ENCODE results near the gene FRMD1. TPM values are rescaled to one million over a fixed set of nuclear protein-coding genes. Genes with fewer than 3 reads are reported as not detected.

FRMD1 gene
- total RNA-seq, 4 donors from 2014 or later = 0.79 to 4.8 (median 1.7) TPM

DNA sequence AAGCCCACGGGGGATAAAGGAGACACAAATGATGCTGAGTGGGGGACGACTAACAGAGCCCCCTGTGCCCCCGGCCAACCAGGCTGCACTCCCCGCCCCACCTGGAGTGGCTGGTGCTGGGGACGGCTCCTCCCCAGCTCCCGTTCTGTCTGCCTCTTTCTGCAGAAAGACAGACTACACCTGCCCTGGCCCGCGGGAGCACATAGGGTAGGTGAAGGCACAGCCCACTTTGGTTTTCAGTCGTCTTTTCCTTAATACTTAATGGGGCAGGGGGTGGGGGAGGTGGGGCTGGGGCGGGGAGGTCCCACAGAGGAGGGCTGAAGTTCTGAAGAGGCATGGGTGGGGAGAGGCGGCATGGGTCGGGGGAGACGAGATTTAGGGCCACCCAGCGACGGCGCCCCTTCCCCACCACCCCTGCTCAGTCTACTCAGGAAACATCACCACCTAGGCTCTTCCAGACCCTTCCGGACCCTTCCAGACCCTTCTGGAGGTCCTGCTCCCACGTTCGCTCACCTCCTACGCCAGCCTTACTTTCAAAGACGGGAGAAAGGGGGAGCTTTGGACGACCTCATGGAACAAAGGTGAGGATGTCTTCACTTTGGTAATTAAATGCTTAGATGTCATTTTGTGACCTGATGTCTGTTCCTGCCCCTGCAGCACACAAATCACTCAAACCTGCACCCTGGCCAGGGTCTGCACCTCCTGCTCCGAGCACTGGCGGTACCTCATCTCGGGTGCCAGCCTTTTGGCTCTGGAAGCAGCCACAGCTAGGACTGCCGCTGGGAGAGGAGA is 21.2 kb upstream of the FRMD1 start:
- ATAC-seq (ENCODE audit: low FRiP score) (no peak), DNase-seq (ENCODE audit: low spot score) (no peak)
- TF ChIP-seq CTCF (IDR thresholded peaks at IDR 0.05) = no peak

DNA sequence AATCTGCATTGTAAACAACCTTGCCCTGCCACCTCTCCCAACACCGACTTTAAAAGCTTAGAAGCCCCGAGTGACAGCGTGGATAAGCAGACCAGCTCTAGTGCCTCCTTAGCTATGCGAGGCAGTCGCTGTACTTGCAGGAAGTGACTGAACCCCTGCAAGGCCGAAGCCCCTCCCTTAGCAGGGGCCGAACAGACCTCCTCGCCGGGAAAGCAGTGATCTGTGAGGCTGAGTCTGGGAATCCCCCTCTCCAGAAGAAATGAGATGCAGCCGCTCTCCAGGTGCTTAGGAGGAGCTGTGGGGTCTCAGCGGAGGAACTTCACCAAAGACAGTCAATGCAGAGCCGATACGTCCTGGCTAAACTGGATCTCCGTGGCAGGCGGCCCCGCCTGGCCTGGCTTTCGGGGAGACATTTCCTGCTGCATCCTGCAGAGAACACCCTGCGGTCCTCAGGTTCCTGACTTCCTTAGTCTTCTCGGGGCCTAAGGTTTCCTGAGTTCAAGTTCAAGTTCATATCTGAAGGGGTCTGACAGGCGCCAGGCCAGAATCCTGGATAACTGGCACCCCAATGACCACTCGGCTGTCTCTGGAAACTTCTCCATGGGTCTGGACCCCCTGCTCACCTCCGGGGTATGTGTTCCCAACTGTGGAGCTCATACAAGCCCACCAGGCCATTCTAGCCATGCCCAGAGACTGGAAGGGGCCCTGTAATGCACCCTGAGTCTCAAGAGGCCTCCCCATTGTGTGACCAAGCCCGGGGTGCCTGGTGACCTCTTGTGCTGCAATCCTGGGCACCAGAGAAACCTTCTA is 20.4 kb upstream of the FRMD1 start:
- TF ChIP-seq CTCF (IDR thresholded peaks at IDR 0.05) = no peak
- ATAC-seq (ENCODE audit: low FRiP score) = no peak
- DNase-seq (ENCODE audit: low spot score) = no peak

DNA sequence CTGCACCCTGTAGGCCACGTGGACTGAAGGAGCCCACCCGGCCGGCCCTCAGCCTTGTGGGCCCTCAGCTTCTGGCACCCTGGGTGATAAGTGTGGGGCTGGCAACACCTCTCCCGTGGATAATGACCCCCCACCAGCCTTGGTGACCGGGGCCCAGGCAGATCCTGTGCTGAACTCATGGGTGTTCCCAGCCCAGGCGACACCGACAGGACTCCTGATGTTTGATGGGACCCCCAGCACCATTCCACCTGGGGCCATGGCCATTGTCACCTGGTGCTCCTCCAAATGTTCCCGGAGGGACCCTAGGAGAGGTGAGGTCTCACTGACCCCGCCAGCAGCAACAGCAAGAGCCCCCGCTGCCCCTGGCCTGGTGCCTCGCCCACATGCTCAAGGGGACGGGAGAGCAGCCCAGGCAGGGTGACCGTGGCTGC is 19.4 kb upstream of the FRMD1 start:
- ATAC-seq (ENCODE audit: low FRiP score) (no peak), DNase-seq (ENCODE audit: low spot score) (no peak)
- no peak for TF ChIP-seq CTCF (IDR thresholded peaks at IDR 0.05)

- no peak for ATAC-seq (ENCODE audit: low FRiP score)
- no peak for TF ChIP-seq CTCF (IDR thresholded peaks at IDR 0.05)
- no peak for DNase-seq (ENCODE audit: low spot score)
Observed at GRCh38 chr6:168097621-168098430, 18.8 kb upstream of the FRMD1 start.

- TF ChIP-seq CTCF (IDR thresholded peaks at IDR 0.05) = no peak
- no peak for ATAC-seq (ENCODE audit: low FRiP score)
- DNase-seq (ENCODE audit: low spot score) = no peak
Observed at GRCh38 chr6:168097221-168097620, 18.2 kb upstream of the FRMD1 start.

DNA sequence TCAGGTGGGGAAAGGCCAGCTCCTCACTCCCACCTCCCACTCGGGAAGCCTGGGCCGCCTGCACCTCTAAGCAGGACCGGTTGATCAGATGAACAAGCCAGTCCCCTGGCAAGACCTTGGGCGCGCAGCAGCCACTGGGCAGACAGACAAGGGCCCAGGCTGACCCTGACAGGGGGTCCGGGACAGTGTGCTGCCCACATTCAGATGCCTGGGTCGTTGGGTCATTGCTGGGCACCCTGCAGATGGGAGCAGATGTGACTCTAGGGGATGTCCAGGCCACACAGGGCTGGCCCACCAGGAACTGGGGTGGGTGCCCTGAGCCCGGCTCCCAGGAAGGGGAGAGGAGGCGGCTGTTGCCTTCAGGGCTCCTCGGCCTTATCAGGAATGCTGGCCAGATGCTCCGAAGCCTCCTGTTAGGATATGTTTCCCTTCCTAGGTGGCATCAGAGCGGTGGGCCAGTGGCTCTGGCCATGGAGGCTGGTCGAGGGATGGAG is 17.3 kb upstream of the FRMD1 start:
- TF ChIP-seq CTCF (IDR thresholded peaks at IDR 0.05) = no peak
- DNase-seq (ENCODE audit: low spot score) (no peak), ATAC-seq (ENCODE audit: low FRiP score) (no peak)

Data from omental fat pad (tissue), 4 donors.